Measurements from ENCODE around the gene TBC1D5.
"Not testable (repeated sequence)": the region's sequence is repeated elsewhere in the genome, so short reads cannot be mapped to it uniquely, and the experiment has no call there.

Gene TBC1D5

GRCh38 chr3:17705991-17706390 lies 36.4 kb downstream of the TBC1D5 start:
- not testable (repeated sequence) for DNase-seq

GRCh38 chr3:17699815-17700214 lies 42.6 kb downstream of the TBC1D5 start:
- DNase-seq = not testable (repeated sequence)

GRCh38 chr3:17695665-17696064 lies 46.8 kb downstream of the TBC1D5 start:
- not testable (repeated sequence) for DNase-seq

- not testable (repeated sequence) for DNase-seq
Observed at GRCh38 chr3:17693670-17693999, 48.8 kb downstream of the TBC1D5 start.

- not testable (repeated sequence) for DNase-seq
Observed at GRCh38 chr3:17692846-17693669, 49.4 kb downstream of the TBC1D5 start.

GRCh38 chr3:17687566-17687965 lies 54.9 kb downstream of the TBC1D5 start:
- no peak for DNase-seq

GRCh38 chr3:17686613-17687012 lies 55.8 kb downstream of the TBC1D5 start:
- DNase-seq = no peak

- DNase-seq = no peak
Observed at GRCh38 chr3:17683542-17684207, 58.8 kb downstream of the TBC1D5 start.

- DNase-seq = no peak
Observed at GRCh38 chr3:17680530-17680929, 61.9 kb downstream of the TBC1D5 start.

- no peak for DNase-seq
Observed at GRCh38 chr3:17678116-17678741, 64.2 kb downstream of the TBC1D5 start.

- DNase-seq = no peak
Observed at GRCh38 chr3:17674082-17674686, 68.2 kb downstream of the TBC1D5 start.

GRCh38 chr3:17672506-17672905 lies 69.9 kb downstream of the TBC1D5 start:
- DNase-seq = no peak

- DNase-seq = no peak
Observed at GRCh38 chr3:17670749-17671148, 71.7 kb downstream of the TBC1D5 start.

- no peak for DNase-seq
Observed at GRCh38 chr3:17664923-17665322, 77.5 kb downstream of the TBC1D5 start.

GRCh38 chr3:17656264-17656663 lies 86.2 kb downstream of the TBC1D5 start:
- DNase-seq = no peak

- no peak for DNase-seq
Observed at GRCh38 chr3:17655743-17656142, 86.7 kb downstream of the TBC1D5 start.

GRCh38 chr3:17649748-17650147 lies 92.7 kb downstream of the TBC1D5 start:
- DNase-seq = not testable (repeated sequence)

- not testable (repeated sequence) for DNase-seq
Observed at GRCh38 chr3:17648630-17649355, 93.6 kb downstream of the TBC1D5 start.

- DNase-seq = no peak
Observed at GRCh38 chr3:17645074-17645698, 97.2 kb downstream of the TBC1D5 start.

- DNase-seq = no peak
Observed at GRCh38 chr3:17643691-17644090, 98.7 kb downstream of the TBC1D5 start.

GRCh38 chr3:17642474-17642873 lies 100.0 kb downstream of the TBC1D5 start:
- DNase-seq = no peak

- no peak for DNase-seq
Observed at GRCh38 chr3:17640466-17640865, 102.0 kb downstream of the TBC1D5 start.

Measured in left hindlimb (tissue), 1 donor.